Mucosa of descending colon (tissue), 3 donors: ENCODE measurements around the gene SLC16A6. TPM values are rescaled to one million over a fixed set of nuclear protein-coding genes. Genes with fewer than 3 reads are reported as not detected.

ENCODE experiments used
- ATAC-seq: fragments of 200-7000 bp; cut with Tn5 transposase; one replicate; pipeline ENCODE4 v1.9.1; 2020; ENCODE audit warnings: mild to moderate bottlenecking, moderate library complexity
- DNase-seq, 3 donors: peaks; one replicate each; pipeline ENCODE4 v3.0.0-alpha.2; 2020
- H3K36me3 ChIP-seq: fragments of 200-600 bp; one replicate; pipeline ENCODE4 v1.8.0; 2021; ENCODE audit warnings: low read depth, mild to moderate bottlenecking
- H3K4me1 ChIP-seq: fragments of 200-600 bp; one replicate; pipeline ENCODE4 v1.8.0; 2021; ENCODE audit warnings: low read depth, mild to moderate bottlenecking
- H3K4me3 ChIP-seq: fragments of 200-600 bp; one replicate; pipeline ENCODE4 v1.8.0; 2021; ENCODE audit warnings: mild to moderate bottlenecking
- H3K9me3 ChIP-seq: fragments of 200-600 bp; one replicate; pipeline ENCODE4 v1.8.0; 2021; ENCODE audit warnings: mild to moderate bottlenecking
- CTCF ChIP-seq: fragments of 200-600 bp; IDR thresholded peaks from one replicate; pipeline ENCODE4 v1.8.0; 2022; ENCODE audit warnings: antibody characterized with exemption, mild to moderate bottlenecking
- intact Hi-C, 2 donors: fragments of 100-400 bp; cut with DNase I in 1 of 2; cut with micrococcal nuclease in 1 of 2; formaldehyde crosslinking; loops; one replicate each; pipeline versions ENCODE4 v1.11.0 to v1.11.1; 2022; cut with DNase I, micrococcal nuclease
- total RNA-seq, 3 donors: library from RNA; stranded (reverse); fragmentation: NEBNext Ultra II Directional in 2 of 3; extraction: Animal tissue kit (Norgen Biotek cat#: 25700) in 2 of 3; gene quantifications; one replicate each; pipeline versions ENCODE4 v1.2.1 to v1.2.4, GENCODE V29; 2021 to 2023
- donor health status: DM: no; HTN: no; CAD: no; lungs with moderate emphysema.
- donor health status: DM: no; HTN: no; CAD: no.
- donor health status: DM: no; HTN: yes; CAD: no.

The SLC16A6 gene
- total RNA-seq, 3 donors from 2014 or later = 0.14 to 0.47 (median 0.34) TPM

GRCh38 chr17:68301438-68301959, 10.6 kb upstream of the SLC16A6 start:
- intact Hi-C loops = no loop called here
- DNase-seq (no peak), ATAC-seq (no peak)
- H3K9me3 ChIP-seq = no peaks in the 10 kb centered on the region
- H3K4me3 ChIP-seq = no peak overlapping the region
- H3K4me1 ChIP-seq = no peaks in the 10 kb centered on the region
- H3K36me3 ChIP-seq = no peaks in the 10 kb centered on the region
- no peak for TF ChIP-seq CTCF

GRCh38 chr17:68299817-68300216, 8.9 kb upstream of the SLC16A6 start:
- Histone ChIP-seq H3K4me1 (no peaks in the 10 kb centered on the region), H3K9me3 (no peaks in the 10 kb centered on the region), H3K36me3 (no peaks in the 10 kb centered on the region), H3K4me3 (no peak overlapping the region)
- intact Hi-C loops = loop anchor here in 1 of 2 donors (10.0 kb wide), 1 partner anchor 45 kb away; no protein-coding TSS in a partner anchor
- TF ChIP-seq CTCF = no peak
- ATAC-seq = no peak
- DNase-seq = no peak

- H3K9me3 ChIP-seq = no peaks in the 10 kb centered on the region
- ATAC-seq (no peak), DNase-seq (no peak)
- H3K4me3 ChIP-seq = no peak overlapping the region
- H3K36me3 ChIP-seq = no peaks in the 10 kb centered on the region
- TF ChIP-seq CTCF = no peak
- H3K4me1 ChIP-seq = no peaks in the 10 kb centered on the region
- intact Hi-C loops = loop anchor here in 1 of 2 donors (10.0 kb wide), 1 partner anchor 46 kb away; no protein-coding TSS in a partner anchor
Observed at GRCh38 chr17:68298601-68299000, 7.7 kb upstream of the SLC16A6 start.

- no peaks in the 10 kb centered on the region for H3K9me3 ChIP-seq
- DNase-seq = no peak
- intact Hi-C loops = loop anchor here in 1 of 2 donors (10.0 kb wide), 1 partner anchor 48 kb away; no protein-coding TSS in a partner anchor
- no peak overlapping the region for H3K4me3 ChIP-seq
- TF ChIP-seq CTCF = no peak
- peaks cover 5% of the 10 kb centered on the region for H3K4me1 ChIP-seq
- no peak for ATAC-seq
- no peaks in the 10 kb centered on the region for H3K36me3 ChIP-seq
Observed at GRCh38 chr17:68297195-68297594, 6.3 kb upstream of the SLC16A6 start.

- DNase-seq (peak in 1 of 3 donors; percentile 76), ATAC-seq (peak; percentile 58)
- Histone ChIP-seq H3K4me3 (no peak overlapping the region), H3K9me3 (no peaks in the 10 kb centered on the region), H3K36me3 (no peaks in the 10 kb centered on the region), H3K4me1 (peaks cover 8% of the 10 kb centered on the region)
- TF ChIP-seq CTCF = no peak
- intact Hi-C loops = loop anchor here in 1 of 2 donors (10.0 kb wide), 1 partner anchor 48 kb away; no protein-coding TSS in a partner anchor
Observed at GRCh38 chr17:68296217-68297191, 5.6 kb upstream of the SLC16A6 start.
